ENCODE measurements around the gene LRMDA. TPM values are rescaled to one million over a fixed set of nuclear protein-coding genes. Genes with fewer than 3 reads are reported as not detected.

Gene LRMDA
- total RNA-seq, 4 donors from 2014 or later, result 9.8 to 18.6 (median 15.8) TPM

DNA sequence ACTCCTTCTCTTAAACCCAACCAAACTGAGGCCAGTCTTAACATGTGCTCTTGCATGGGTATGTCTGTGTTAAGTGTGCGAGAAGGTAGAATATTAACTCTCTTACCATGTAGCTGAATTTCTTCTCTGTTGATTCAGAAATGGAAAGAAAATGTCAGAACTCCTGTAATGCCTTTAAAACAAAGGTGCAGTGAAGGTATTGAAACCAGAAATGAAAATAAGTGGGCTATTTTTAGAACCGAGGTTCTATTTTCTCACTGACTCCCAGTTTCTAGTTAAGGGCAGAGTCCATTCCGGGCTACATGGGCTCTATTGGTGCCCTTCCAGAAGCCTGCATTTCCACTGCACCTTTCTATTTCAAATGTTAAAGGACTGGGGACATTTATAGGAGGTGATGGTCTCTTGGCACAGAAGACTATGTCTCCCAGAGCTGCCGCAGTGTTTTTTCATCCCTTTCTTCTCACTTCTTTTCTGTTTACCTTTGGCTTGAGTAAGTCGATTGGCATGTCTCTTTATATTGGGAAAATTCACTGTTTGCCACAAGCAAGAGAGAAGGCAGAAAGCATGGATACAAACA, 174.9 kb downstream of the LRMDA start:
- no peak overlapping the region for H3K27ac ChIP-seq

DNA sequence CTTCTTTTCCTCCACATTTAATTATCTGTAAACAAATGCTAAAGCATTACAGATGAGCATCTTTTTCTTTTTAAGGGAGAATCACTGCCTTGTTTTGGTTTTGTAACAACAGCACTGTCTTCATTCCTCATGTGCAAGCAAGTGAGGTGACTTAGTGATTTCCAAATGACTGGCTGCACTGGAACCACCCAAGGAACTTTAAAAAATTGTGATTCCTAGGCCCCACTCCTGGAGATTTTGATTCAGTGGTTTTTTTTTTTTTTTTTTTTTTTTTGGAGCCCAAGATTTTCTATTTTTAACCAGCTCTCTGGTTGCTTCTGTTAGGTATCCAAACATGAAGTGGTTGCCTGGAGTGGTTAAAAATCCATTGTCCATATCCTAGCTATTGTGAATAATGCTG, 176.2 kb downstream of the LRMDA start:
- no peaks in the 10 kb centered on the region for H3K9me3 ChIP-seq
- DNase-seq (ENCODE audit: low spot score in 2 of 2), result no peak
- peaks cover 0 to 13% (median 8%) of the 10 kb centered on the region in 4 donors for H3K4me1 ChIP-seq
- no peak overlapping the region for H3K27ac ChIP-seq
- no peak overlapping the region for H3K4me3 ChIP-seq
- H3K27me3 ChIP-seq, result no peaks in the 10 kb centered on the region
- TF ChIP-seq EP300 (IDR thresholded peaks at IDR 0.05) (no peak), POLR2A (IDR thresholded peaks at IDR 0.05) (no peak)
- TF ChIP-seq, protein P1, sequence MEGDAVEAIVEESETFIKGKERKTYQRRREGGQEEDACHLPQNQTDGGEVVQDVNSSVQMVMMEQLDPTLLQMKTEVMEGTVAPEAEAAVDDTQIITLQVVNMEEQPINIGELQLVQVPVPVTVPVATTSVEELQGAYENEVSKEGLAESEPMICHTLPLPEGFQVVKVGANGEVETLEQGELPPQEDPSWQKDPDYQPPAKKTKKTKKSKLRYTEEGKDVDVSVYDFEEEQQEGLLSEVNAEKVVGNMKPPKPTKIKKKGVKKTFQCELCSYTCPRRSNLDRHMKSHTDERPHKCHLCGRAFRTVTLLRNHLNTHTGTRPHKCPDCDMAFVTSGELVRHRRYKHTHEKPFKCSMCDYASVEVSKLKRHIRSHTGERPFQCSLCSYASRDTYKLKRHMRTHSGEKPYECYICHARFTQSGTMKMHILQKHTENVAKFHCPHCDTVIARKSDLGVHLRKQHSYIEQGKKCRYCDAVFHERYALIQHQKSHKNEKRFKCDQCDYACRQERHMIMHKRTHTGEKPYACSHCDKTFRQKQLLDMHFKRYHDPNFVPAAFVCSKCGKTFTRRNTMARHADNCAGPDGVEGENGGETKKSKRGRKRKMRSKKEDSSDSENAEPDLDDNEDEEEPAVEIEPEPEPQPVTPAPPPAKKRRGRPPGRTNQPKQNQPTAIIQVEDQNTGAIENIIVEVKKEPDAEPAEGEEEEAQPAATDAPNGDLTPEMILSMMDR (IDR thresholded peaks at IDR 0.05), result no peak
- no peaks in the 10 kb centered on the region for H3K36me3 ChIP-seq

More for the DNA sequence above, 174.9 kb downstream of the LRMDA start:
- Histone ChIP-seq H3K27me3 (no peaks in the 10 kb centered on the region), H3K4me1 (peaks cover 0 to 4% (median under 1%) of the 10 kb centered on the region in 4 donors), H3K9me3 (no peaks in the 10 kb centered on the region), H3K36me3 (no peaks in the 10 kb centered on the region), H3K4me3 (no peak overlapping the region)
- 80 to 87% methylated on average over 5 of the region's 5 CpGs for WGBS, 2 donors
- DNase-seq (ENCODE audit: low spot score in 2 of 2), result no peak
- TF ChIP-seq POLR2A (IDR thresholded peaks at IDR 0.05) (no peak), EP300 (IDR thresholded peaks at IDR 0.05) (no peak)
- TF ChIP-seq, protein P1 (IDR thresholded peaks at IDR 0.05), result no peak

DNA sequence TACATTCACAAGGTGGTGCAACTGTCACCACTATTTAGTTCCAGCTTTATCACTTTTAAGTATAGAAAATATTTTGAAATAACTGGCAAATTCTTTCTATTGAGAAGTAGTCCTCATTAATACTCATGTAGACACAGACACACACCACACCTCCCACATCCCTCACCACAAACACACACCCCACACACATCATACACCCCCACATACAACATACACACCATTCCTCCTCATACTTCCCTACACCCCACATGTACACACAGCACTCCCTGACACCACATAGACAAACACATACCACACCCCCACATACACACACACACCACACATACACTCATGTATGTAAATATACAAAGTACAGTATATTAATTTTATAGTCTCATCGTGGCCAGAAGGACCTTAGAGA, 178.8 kb downstream of the LRMDA start:
- DNase-seq (ENCODE audit: low spot score in 2 of 2), result no peak
- Histone ChIP-seq H3K4me3 (no peak overlapping the region), H3K27ac (no peak overlapping the region), H3K36me3 (no peaks in the 10 kb centered on the region), H3K9me3 (no peaks in the 10 kb centered on the region), H3K27me3 (no peaks in the 10 kb centered on the region), H3K4me1 (peaks cover 0 to 30% (median 21%) of the 10 kb centered on the region in 4 donors)
- 0 to 4% methylated on average over 1 of the region's 1 CpG for WGBS, 2 donors
- TF ChIP-seq, protein P1 (IDR thresholded peaks at IDR 0.05), result no peak
- TF ChIP-seq POLR2A (IDR thresholded peaks at IDR 0.05), result no peak

DNA sequence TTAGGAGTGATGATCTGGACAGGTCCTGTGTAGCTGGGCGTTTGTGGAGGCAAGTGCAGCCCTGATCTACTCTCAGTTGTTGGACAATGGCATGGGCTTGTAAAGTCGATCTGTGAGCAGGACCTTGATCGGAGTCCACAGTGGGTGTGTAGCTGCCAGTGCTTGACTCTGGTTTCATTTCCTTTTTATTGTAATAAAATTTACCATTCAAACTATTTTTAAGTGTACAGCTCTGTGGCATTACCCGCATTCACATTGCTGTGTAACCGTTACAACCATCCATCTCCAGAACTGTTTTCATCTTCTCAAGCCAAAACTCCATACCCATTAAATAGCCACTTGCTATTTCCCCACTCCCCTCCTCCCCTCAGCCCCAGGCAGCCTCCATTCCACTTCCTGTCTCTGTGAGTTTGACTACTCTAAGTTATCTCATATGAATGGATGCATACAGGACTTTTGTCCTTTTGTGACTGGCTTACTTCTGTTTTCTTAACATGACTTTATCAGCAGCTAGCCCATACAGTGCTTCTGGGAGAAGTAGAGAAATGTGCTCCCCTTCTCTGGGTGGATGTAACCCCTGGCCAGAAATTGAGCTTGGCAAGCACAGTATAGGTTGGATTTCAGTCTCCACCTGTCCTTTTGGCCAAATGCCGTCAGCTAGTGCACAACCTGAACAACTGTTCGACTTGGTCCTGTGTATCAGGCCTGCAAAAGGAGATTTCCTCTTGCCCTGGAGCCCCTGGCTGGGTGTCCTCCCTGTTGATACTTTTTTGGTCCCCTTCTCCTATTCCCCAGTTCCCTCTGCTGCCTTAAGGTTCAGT, 180.0 kb downstream of the LRMDA start:
- peak overlapping the region in 2 of 4 donors; percentile 44 to 66 for H3K27ac ChIP-seq
- peaks cover 0 to 30% (median 21%) of the 10 kb centered on the region in 4 donors for H3K4me1 ChIP-seq
- no peak for DNase-seq (ENCODE audit: low spot score in 2 of 2)
- no peaks in the 10 kb centered on the region for H3K27me3 ChIP-seq
- H3K9me3 ChIP-seq, result no peaks in the 10 kb centered on the region
- TF ChIP-seq, protein P1 (IDR thresholded peaks at IDR 0.05), result no peak
- no peak for TF ChIP-seq EP300 (IDR thresholded peaks at IDR 0.05)
- TF ChIP-seq POLR2A (IDR thresholded peaks at IDR 0.05), result no peak
- WGBS, 2 donors, result 75 to 80% methylated on average over 7 of the region's 7 CpGs
- no peaks in the 10 kb centered on the region for H3K36me3 ChIP-seq
- H3K4me3 ChIP-seq, result no peak overlapping the region

DNA sequence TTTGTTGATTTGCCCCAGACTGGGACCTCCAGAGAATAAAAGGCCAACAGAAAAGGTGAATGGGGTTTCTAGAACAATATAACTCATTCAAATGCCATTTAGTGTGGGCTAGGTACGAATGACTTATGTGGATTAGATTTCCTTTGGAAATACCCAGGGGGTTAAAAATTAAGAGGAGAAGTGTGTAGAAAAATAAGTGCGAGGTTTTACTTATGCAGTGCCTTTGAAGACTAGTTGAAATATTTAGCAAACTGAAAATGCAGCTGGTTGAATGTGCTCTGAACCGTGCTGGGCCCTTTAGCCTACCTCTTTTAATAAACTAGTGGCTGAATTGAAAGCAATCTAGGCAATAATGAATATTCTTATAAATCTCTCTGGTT, 180.6 kb downstream of the LRMDA start:
- DNase-seq (ENCODE audit: low spot score in 2 of 2), result no peak
- Histone ChIP-seq H3K27ac (peak overlapping the region in 2 of 4 donors; percentile 44 to 66), H3K27me3 (no peaks in the 10 kb centered on the region), H3K4me1 (peaks cover 0 to 30% (median 21%) of the 10 kb centered on the region in 4 donors), H3K9me3 (no peaks in the 10 kb centered on the region), H3K4me3 (no peak overlapping the region), H3K36me3 (no peaks in the 10 kb centered on the region)
- TF ChIP-seq EP300 (IDR thresholded peaks at IDR 0.05) (no peak), POLR2A (IDR thresholded peaks at IDR 0.05) (no peak)
- TF ChIP-seq, protein P1 (IDR thresholded peaks at IDR 0.05), result no peak
- 69 to 74% methylated on average over 3 of the region's 3 CpGs for WGBS, 2 donors

All from tibial nerve (tissue), 4 donors.